GM21447 (cell line): ENCODE results near the gene OTUB1.

ENCODE experiments used
- ATAC-seq: cut with Tn5 transposase; IDR thresholded peaks from one replicate; pipeline ENCODE4 v1.9.1; 2021; ENCODE audit not compliant: unreplicated experiment

Gene OTUB1

DNA sequence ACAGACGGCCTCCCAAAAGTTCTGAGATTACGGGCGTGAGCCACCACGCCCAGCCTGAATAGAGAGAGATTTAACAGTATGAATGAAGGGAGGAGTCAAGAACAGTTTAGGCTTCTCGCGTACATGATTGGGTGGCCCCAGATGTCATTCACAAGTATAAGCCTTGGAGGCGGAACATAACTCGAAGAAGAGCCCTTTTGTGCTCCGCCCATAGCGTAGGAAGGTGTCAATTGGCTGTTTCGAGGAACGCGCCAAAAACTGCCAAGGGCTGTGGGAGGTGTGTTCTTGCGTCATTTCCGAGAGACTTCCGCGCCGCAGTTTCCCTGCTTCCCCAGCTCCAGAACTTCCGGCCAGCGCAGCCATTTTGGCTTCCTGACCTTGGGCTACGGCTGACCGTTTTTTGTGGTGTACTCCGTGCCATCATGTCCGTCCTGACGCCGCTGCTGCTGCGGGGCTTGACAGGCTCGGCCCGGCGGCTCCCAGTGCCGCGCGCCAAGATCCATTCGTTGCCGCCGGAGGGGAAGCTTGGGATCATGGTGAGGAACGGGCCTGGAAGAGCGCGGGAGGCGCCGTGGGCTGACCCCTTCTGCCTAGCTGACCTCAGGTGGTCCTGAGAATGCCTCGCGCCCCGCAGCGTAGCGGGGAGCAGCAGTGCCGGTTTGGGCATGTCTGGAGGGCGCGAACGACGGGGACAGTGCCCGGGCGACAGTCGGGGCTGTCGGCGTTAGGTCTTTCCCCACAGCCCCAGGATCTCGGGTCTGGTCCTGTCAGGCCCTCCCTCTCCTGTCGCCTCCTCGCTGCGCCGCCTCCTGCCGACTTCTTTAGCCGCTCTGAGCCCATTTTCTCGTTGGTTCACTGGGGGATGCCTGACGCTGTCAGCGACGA, 11.7 kb upstream of the OTUB1 start, which contains the start of gene COX8A:
TSS of gene COX8A (plus strand) at position 362 of the 885 bp plus-strand sequence. CDS start at position 423, 61 bp downstream.
- ATAC-seq = peak; percentile 97

DNA sequence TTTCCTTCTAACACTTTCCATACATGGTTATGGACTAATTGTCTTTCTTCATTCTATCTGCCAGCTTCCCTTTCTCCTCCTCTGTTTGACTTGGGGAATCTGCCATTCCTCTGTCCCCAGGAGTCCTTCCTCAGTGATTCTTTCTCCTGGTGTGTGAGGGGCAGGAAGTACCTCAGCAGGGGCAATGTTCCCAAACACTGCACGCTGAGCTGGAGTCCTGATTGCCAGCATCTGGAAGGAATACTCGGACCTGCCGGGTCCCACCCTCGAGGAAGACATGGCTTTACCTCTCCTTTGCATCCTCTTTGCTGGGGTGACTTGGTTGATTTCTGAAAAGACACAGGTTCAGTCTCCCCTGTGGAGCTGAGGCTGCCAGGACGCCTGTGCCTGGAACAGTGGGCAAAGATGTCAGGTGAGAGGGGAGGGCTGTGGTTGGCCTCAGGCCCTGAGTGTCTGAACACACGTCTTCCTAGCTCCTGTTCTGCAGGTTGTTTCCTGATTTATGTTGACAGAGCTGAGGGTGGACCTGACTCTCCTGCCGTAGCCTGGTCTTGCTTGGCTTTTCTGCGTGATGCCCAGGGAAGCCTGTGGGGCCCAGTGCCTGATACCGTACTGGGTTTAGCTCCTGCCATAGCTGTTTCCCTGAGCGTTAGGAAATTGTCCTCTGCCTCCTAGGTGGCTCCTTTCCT, 7.5 kb upstream of the OTUB1 start:
- ATAC-seq = no peak

DNA sequence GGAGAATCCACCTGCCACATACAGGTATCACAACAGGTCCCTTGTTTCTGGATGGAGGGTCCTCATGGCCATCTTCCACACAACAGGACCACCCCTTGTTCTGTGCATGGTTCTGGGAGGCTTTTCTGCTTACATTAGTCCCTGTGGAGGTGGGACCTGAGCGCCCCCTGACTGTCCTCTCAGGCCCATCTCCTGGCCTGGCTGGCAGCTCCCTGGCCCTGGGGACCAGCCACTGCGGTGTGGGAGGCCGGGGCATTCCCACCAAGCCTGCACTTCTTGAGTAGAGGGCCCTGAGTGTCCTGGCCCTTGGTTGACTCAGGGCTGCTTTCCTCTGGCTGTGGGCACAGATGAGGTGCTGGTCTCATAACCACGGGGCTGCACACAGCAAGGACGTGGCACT, 6.8 kb upstream of the OTUB1 start:
- no peak for ATAC-seq

DNA sequence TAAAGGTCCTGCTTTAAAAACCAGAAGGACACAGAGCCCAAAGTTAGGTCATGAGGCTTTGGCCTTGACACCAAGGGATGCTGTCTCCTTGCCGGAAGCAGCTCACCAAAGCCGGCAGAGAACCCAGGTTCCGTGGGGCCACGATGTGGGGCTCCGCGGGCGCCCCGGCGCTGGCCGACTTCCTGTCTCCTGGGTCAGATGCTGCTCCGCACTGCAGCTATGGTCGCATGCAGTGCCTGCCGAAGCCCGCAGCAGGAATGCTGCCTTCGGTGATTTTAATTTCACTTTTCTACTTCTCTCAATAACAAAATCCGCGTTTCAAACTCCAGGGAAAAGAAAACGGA, 454 bp upstream of the OTUB1 start:
- peak; percentile 45 for ATAC-seq

DNA sequence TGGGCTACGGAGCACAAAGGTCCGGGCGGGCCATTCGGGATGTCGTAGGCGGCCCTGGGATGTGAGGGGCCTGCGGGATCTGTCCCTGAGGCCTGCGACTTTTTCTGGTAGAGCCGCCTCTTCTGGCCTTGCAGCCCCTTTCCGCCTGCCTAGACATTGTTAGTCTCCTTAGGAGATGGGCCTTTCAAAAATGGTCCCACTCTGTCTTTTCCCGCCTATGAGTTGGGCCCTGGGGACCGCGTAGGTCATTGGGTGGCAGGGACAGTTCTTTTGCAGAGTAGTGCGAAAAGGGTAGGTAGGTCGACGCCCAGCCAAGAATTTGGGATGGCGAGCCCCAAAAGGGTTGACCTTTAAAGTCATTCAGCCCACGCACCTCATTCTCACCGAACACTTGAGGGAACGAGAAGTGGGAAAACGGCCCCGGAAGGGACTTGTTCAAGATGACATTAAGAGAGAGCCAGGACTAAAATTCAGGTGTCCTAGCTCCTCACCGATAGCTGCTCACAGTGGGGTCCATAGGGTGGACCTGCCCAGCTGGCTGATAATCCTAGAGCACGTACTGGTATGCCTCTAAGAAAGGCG, 785 bp downstream of the OTUB1 start:
- ATAC-seq = no peak

DNA sequence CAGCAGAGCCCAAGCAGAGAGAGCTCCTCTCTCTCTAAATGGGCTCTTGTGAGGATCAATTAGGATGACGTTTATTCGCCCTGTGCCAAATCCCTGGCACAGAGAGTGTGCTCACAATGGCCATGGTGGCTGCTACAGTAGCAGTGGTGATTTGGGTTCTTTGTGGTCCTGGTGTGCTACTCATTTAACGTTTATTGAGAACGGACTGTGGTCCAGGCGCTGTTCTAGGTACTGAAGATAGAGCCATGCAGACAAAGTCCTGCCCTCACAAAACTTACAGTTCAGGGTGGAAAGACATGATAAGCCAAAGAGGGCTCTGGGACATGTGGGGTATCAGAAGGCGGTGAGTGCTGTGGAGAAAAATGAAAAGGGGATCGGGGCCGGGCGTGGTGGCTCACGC, 5.3 kb downstream of the OTUB1 start:
- ATAC-seq = no peak

DNA sequence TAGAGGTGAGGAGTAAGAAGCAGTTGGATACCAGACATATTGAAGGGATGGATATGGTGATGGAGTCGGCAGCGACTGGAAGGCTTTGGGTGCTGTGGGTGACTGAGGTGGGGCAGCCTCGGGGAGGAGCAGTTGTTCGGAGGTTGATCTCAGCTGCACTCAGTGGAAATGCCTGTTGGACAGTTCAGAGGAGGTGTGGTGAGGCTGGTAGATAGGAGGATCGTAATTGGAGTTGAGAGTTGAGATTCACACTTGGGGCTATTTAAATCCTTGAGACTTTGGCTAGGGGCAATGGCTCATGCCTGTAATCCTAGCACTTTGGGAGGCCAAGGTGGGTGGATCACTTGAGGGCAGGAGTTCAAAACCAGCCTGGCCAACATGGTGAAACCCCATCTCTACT, 6.9 kb downstream of the OTUB1 start:
- no peak for ATAC-seq

DNA sequence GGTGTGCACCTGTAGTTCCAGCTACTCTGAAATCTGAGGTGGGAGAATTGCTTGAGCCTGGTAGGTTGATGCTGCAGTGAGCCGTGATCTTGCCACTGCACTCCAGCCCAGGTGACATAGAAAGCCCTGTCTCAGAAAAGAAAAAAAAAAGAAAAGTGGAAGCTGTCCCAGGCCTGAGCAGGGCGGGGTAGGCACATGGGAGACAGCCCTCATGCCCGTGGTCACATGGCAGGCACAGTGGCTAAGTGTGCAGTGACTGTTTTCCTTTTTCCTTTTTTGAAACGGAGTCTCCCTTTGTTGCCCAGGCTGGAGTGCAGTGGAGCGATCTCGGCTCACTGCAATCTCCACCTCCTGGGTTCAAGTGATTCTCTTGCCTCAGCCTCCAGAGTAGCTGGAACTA, 7.8 kb downstream of the OTUB1 start:
- no peak for ATAC-seq

DNA sequence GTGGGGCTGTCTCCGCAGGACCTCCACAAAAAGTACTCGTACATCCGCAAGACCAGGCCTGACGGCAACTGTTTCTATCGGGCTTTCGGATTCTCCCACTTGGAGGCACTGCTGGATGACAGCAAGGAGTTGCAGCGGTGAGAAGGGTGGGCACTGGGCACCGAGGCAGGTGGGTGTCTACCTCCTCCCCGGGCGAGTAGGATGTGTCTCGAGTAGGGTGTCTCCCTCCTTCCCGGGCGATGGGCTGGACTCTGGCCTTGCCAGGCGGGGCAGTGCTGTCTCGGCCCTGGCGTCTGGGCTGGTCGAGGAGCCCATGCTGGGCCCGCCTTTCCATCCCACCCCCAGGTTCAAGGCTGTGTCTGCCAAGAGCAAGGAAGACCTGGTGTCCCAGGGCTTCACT, 10.3 kb downstream of the OTUB1 start:
- ATAC-seq = no peak

DNA sequence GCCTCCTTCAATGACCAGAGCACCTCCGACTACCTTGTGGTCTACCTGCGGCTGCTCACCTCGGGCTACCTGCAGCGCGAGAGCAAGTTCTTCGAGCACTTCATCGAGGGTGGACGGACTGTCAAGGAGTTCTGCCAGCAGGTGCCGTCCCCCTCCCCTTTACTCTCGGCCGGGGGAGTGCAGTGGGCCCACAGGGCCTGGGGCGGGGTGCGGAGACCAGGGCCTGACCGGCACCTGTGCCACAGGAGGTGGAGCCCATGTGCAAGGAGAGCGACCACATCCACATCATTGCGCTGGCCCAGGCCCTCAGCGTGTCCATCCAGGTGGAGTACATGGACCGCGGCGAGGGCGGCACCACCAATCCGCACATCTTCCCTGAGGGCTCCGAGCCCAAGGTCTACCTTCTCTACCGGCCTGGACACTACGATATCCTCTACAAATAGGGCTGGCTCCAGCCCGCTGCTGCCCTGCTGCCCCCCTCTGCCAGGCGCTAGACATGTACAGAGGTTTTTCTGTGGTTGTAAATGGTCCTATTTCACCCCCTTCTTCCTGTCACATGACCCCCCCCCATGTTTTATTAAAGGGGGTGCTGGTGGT, 11.0 kb downstream of the OTUB1 start:
- no peak for ATAC-seq

DNA sequence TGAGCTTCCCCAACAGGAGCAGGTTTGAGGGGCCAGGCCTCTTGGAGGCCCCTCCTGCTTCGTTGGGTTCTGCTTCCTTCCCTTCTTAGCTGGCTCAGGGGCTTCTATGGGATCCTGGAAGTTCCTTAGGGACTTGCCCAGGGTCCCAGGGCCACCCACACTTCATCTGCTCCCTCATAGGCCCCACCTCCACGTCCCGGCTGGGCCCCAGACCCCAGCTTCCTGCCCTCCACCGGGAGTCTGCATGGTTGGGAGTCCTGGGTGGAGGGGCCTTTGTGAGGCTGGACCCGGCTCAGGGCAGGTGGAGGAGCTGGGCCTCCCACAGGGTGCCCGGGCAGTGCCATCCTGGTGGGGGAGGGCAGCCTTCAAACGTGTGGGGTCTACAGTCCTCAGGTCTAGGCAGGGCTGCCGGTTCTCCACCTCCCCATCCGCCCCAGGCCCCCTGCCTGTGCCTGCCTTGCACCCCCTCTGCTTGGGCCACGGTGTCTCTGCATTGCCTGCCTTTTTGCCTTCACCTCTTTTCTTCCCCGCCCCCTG, 11.6 kb downstream of the OTUB1 start:
- ATAC-seq = no peak

DNA sequence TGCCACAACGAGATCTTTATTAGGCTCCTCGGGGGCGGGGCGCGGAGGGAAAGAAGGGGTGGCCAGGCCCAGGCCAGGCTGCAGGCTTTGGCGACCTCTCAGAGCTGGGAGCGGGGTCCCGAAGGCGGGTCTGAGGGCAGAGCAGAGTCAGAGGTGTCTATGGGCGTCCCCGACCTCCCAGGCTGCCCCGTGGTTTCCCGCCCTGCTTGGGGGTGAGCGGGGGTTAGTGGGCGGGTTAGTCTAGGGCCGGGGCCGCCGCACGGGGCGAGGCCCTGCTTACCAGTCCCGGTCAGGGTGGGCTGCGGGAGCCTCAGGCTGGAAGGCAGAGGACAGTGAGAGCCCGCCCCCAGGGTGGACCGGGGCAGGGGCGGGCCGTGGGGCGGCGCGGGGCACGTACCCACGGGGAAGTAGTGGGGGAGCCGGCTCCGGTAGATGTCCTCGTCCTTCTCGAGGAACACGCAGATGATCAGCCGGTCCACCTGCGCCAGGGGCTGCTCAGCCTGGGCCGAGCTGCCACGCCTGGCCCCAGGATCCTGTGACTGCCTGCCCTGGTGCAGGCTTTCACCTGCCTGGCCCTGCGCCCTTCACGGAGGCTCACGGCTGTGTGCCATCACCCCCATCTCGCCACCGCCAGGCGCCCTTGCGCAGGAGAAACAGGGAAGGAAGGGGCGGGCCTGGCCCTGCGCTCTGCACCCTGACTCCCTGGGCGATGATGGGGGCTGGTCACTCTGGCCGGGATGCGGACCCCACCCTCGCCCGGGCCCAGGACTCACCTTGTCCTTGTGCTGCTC, 12.5 kb downstream of the OTUB1 start:
- no peak for ATAC-seq

DNA sequence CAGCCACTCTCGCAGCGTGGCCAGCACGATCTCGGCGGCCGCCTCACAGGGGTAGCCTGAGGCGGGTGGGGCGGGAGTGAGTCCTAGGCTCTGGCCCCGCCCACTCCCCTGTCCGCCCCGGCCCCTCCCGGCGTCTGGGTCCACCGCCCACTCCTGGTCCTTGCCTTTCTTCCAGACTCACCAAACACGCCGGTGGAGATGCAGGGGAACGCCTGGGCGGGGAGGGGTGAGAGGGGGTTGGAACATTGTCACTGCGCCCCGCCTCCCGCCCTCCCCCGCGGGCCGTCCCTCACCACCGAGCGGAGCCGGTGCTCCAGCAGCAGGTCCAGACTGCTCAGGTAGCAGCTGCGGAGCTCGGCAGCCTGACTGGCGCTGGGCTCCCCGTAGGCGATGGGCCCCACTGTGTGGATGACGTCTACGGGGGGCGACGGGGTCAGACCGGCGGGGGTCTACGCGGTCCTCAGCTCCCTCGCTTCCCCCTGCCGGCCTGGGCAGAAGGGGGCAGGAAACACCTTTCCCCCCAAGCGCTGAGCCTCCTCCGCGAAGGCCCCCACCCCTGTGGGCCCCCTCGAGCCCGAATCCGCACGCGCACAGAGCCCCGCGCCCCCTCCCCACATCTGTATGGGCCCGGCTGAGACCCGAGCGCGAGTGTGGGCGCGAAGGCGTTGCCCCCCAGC, 13.2 kb downstream of the OTUB1 start:
- no peak for ATAC-seq

DNA sequence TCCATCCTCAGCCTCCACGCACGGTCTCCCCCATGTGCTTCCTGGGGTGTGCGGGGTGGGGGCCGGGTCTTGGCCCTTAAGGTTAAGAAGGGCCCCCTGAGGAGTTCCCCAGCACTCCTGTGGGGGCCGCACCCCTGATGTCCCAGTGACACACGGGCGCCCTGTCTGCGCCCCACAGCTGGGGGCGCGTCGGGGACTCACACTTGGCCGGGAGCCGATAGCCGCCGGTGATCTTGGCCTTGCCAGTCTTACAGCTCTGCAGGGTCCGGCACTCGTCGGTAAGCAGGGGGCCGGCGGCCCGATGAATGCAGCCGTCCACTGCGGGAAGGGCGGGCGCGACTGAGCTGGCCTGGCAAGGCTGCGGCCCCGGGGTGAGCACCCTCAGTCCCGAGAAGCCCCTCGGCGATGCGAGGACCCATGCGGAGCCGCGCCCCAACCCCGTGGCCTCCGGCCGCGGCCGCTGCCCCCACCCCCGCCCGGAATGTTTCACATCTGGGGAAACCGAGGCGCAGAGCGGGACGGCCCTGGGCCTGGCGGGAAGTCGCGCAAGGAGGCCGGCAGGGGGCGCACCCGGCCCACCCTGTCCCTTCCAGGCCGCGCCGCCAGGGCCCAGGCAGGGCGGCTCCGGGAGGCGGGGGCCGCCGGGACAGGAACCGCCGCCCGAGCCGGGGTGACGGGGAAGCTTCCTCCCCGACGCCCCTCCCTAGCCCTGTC, 13.9 kb downstream of the OTUB1 start:
- peak; percentile 59 for ATAC-seq

DNA sequence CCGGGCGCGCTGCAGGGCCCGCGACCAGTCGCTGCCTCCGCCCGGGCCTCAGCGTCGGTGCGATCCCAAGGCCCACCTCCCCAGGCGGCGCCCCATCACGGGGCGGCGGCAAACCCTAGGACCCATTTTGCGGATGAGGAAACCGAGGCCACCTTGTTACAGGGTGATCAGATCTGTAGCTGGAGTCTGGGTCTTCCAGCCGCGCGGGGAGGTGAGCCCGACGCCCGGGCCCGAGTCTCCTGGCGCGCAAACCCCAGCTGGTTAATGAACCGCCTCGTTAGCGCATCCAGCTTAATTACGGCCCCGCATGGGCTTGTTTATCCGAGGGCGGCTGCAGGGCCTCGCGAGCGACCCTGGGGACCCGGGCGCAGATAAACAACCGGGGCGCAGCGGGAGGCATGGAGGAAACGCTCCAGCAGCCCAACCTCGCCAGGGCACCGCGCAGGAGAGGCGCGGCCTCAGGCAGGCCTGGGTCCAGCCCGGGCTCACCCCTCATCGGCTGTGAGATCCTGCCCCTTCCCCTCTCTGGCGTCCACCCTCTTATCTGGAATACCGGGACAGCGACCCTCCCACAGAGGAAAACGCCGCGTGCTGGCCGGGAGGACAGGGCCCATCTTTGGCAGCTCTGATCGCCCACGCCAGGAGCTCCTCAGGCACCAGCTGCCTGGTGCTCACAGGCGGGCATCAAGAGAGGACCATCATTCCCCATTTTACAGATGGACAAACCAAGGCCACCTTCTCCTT, 14.7 kb downstream of the OTUB1 start:
- peak; percentile 8 for ATAC-seq

DNA sequence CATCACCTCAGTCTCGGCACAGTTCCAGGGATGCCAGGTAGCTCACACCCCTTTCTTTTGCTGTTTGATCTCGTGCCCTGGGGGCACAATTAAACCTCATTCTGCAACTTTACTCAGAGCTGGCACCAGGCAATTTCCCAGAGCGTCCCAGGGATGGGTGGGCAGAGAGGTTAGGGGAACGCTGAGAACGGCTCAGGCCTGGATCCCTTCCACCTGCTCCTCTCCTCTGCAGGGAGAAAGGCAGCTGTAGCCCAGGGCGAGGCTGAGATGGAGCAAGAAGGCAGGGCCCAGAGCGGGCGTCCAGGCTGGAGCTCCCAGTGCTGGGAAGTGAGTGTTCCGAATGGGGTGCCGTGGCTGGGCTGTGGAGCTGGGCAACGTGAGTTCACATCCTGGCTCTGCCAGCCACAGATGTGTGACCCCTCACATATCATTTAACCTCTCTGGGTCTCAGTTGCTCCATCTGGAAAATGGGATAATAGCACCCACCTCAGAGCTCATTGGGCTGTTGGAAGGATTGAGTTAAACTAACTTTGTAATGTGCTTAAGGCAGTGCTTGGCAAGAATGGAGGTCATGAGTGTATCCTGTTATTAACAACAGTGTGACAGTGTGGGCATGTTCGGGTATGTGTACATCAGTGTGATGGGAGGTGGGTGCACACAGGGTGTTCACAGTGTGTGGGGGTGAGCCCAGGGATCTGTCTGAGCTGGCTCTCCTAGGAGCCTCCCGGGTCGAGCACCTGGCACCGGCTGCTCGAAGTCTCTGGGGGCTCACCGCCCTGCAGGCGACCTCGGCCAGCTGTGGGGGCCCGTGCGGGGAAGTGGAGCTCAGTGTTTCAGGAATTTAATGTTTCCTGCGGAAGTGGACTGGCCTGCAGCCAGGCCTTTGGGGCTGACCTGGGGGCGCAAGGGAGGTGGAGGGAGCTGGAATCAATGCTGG, 15.5 kb downstream of the OTUB1 start:
- no peak for ATAC-seq

DNA sequence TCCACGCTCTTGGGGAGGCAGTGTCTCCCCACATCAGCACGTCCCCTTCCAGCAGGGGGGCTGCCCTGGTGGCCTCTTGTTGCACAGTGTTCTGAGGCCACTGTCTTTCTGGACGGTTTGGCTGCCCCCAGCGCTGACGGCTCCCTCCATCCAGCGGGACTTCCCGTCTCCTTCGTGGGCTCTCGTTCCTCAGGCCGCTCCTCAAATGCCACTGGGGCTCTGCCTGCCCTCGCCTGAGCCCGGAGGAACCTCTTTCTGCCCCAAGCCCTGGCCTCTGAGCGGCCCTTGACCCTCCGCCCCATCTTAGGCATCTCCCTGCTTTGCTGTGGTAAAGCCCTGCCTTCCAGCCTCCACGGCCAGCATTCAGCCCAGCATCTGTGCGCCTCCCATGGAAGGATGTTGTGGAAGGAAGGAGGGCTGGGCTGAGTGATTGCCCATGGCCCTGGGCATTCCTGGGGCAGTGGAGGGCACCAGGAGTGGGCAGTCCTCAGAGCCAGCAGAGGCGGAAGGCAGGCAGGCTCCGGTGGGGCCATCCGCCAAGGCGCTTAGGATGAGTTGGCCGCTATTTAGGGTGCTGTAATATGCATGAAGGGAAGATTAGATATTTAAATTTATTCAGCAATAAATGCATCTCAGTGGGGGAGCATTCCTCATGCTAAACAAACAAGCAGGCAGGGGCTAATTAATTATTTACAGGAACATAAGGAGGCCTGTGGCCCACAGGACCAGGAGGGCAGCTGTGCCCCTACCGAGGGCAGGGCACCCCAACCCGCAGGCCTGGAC, 17.8 kb downstream of the OTUB1 start:
- no peak for ATAC-seq
